ENCODE measurements around the gene TRAIP. TPM values are rescaled to one million over a fixed set of nuclear protein-coding genes. Genes with fewer than 3 reads are reported as not detected.
"Not testable (repeated sequence)": the region's sequence is repeated elsewhere in the genome, so short reads cannot be mapped to it uniquely, and the experiment has no call there.

Gene TRAIP
- total RNA-seq, 4 donors from 2014 or later, result 1.5 to 17.4 (median 4.0) TPM

DNA sequence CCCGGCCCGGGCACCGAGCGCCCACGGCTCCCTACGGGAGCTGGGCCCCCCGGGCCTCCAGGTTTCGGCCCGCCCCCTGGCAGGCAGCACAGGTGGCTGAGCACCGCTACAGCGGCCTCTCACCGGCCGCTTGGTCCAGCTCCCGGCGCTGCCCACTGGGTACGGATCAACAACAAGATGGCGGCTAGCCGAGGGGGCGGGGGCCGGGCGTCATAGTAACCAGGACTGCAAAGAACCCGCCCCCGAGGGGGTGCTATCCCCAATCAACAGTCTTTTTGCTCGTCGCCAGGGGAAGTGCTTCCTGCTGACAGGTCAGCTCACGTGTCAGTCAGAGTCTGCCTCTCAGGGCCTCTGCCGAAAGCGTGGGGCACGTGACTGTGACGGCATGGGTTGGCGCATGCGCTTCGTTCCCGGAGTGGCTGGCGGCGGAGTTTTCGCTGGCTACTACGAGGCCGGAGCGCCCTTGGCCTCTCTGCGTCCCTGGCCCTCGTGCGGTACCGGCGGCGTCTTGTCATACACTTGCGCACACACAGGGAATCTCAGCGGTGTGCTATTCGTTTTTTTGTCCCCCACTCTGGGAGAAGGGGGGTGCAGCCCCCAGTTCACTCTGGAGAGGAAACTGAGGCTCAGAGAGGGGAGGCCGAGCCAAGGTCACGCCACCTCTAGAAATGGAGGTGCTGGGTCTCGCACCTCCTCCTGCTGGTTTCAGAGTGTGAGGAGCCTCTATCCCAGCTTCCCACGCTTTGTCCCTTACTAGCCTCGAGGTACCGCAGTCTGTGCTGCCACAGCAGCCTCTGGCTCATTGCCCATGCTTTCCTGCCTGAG, 69.8 kb downstream of the TRAIP start, which contains the start of gene IP6K1:
Gene IP6K1 (minus strand): TSS at position 186 of the 825 bp plus-strand sequence. CDS start 38,502 bp downstream, outside the sequence.
- no peaks in the 10 kb centered on the region for H3K36me3 ChIP-seq
- H3K27me3 ChIP-seq, result no peaks in the 10 kb centered on the region
- intact Hi-C loops (cut with DNase I; ENCODE audit: low total_unique reads), result no loop called here
- H3K27ac ChIP-seq, result peak within 1 kb of the TSS; percentile 98
- no peaks in the 10 kb centered on the region for H3K9me3 ChIP-seq
- peak; percentile 75 to 88 for TF ChIP-seq POLR2A (IDR thresholded peaks at IDR 0.05)
- TF ChIP-seq, protein P1, sequence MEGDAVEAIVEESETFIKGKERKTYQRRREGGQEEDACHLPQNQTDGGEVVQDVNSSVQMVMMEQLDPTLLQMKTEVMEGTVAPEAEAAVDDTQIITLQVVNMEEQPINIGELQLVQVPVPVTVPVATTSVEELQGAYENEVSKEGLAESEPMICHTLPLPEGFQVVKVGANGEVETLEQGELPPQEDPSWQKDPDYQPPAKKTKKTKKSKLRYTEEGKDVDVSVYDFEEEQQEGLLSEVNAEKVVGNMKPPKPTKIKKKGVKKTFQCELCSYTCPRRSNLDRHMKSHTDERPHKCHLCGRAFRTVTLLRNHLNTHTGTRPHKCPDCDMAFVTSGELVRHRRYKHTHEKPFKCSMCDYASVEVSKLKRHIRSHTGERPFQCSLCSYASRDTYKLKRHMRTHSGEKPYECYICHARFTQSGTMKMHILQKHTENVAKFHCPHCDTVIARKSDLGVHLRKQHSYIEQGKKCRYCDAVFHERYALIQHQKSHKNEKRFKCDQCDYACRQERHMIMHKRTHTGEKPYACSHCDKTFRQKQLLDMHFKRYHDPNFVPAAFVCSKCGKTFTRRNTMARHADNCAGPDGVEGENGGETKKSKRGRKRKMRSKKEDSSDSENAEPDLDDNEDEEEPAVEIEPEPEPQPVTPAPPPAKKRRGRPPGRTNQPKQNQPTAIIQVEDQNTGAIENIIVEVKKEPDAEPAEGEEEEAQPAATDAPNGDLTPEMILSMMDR (IDR thresholded peaks at IDR 0.05), result peak in 1 of 4 experiments; percentile 19
- H3K4me1 ChIP-seq, result peaks cover 0 to 10% of the 10 kb centered on the region in 2 donors
- H3K4me3 ChIP-seq, result peak within 1 kb of the TSS; percentile 89 to 95
- peak; percentile 100 for DNase-seq

DNA sequence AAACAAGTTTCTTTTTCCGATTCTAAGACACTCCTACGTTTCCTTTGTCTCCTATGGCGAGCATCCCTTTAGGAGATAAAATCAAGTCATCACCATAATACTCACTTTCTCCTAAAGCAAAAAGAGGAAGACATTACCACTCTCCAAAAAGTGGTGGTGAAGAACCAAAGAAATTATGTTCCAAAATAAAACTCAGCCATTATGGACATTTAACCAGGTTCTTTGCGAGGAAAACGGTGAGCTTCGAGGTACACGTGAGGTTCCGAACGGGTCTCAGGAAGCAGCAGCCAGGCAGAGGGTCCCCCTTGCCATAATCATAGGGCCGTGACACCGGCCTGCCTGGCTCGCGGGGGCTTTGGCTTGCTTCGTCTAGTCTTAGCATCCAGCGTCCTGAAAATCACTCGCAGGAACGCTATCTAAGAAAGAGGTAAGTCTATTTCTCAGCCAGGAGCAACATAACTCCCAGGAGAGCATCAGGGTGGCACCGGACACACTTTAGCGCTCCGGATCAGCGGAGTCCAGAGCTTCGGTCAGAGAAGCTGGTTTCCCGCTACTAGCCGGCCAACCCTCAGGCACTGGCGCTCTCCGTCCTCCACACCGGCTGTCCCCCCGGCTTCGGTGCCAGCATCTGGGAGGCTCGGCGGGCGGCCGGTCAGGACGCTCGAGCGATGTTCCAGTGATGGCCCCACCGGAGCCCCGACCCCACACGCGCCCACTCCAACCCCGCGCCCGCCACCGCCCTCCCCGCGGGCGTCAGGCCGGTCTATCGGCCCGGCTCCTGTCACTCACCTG, 70.6 kb downstream of the TRAIP start:
- no peaks in the 10 kb centered on the region for H3K27me3 ChIP-seq
- peak in 1 of 2 donors; percentile 35 for DNase-seq
- intact Hi-C loops (cut with DNase I; ENCODE audit: low total_unique reads), result no loop called here
- no peaks in the 10 kb centered on the region for H3K9me3 ChIP-seq
- TF ChIP-seq, protein P1 (IDR thresholded peaks at IDR 0.05), result no peak
- no peak for TF ChIP-seq POLR2A (IDR thresholded peaks at IDR 0.05)
- H3K36me3 ChIP-seq, result no peaks in the 10 kb centered on the region
- peak overlapping the region; percentile 89 to 95 for H3K4me3 ChIP-seq
- peak overlapping the region; percentile 98 for H3K27ac ChIP-seq
- peaks cover 0 to 10% of the 10 kb centered on the region in 2 donors for H3K4me1 ChIP-seq

DNA sequence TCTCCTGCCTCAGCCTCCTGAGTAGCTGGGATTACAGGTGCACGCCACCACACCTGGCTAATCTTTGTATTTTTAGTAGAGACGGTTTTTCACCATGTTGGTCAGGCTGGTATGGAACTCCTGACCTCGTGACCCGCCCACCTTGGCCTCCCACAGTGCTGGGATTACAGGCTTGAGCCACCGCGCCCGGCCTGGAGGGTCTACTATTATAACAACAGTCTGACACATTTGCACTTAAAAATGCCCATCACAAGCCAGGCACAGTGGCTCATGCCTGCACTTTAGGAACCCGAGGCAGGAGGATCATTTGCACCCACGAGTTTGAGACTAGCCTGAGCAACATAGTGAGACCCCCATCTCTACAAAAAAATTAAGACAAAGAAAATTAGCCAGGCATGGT, 74.1 kb downstream of the TRAIP start:
- H3K9me3 ChIP-seq; H3K36me3 ChIP-seq; DNase-seq; H3K27me3 ChIP-seq; H3K27ac ChIP-seq; H3K4me3 ChIP-seq; intact Hi-C loops (cut with DNase I; ENCODE audit: low total_unique reads): not testable (repeated sequence)
- H3K4me1 ChIP-seq, result peaks cover 0 to 14% of the 10 kb centered on the region in 2 donors

DNA sequence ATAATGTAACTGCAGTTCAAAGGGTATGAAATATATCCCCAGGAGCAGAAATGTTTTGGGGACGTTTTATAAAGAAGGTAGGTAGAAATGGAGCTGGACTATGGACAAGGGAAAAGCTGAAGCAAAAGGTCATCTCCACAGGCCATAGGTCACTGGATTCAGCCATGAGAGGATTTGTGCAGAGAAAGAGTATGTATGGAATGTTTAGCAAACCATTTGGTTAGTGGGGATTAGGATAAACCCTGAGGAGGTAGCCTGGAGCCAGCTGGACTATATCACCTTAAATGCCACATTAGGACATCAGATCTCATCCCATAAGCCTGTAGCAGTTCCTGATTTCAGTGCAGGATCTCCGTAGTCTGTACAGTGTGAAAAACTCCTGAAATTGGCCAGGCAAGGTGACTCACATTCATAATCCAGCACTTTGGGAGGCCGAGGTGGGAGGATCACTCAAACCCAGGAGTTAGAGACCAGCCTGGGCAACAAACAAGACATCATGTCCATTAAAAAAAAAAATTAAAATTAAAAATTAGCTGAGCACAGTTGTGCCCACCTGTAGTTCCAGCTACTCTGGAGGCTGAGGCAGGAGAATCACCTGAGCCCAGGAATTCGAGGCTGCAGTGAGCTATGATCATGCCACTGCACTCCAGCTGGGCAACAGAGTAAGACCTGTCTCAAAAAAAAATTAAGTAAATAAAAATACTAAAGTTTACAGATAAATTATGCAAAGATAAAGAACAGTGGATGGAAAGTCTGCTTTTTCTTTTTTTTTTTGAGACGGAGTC, 74.8 kb downstream of the TRAIP start:
- H3K4me3 ChIP-seq, result no peak overlapping the region
- H3K9me3 ChIP-seq, result no peaks in the 10 kb centered on the region
- TF ChIP-seq, protein P1 (IDR thresholded peaks at IDR 0.05), result no peak
- TF ChIP-seq POLR2A (IDR thresholded peaks at IDR 0.05), result no peak
- no peaks in the 10 kb centered on the region for H3K27me3 ChIP-seq
- peaks cover 0 to 14% of the 10 kb centered on the region in 2 donors for H3K4me1 ChIP-seq
- DNase-seq, result no peak
- no peaks in the 10 kb centered on the region for H3K36me3 ChIP-seq
- no peak overlapping the region for H3K27ac ChIP-seq
- intact Hi-C loops (cut with DNase I; ENCODE audit: low total_unique reads), result no loop called here

DNA sequence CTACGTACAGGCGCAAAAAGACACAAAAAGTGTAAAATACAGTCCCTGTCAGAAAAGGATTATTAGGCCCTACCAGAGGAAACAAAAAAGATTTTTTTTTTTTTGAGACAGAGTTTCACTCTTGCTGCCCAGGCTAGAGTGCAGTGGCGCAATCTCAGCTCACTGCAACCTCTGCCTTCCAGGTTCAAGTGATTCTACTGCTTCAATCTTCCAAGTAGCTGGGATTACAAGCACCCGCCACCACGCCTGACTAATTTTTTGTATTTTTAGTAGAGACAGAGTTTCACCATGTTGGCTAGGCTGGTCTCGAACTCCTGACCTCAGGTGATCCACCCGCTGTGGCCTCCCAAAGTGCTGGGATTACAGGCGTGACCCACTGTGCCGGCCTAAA, 75.4 kb downstream of the TRAIP start:
- H3K9me3 ChIP-seq; H3K27ac ChIP-seq; H3K4me3 ChIP-seq; H3K27me3 ChIP-seq; H3K36me3 ChIP-seq; DNase-seq; intact Hi-C loops (cut with DNase I; ENCODE audit: low total_unique reads): not testable (repeated sequence)
- peaks cover 0 to 14% of the 10 kb centered on the region in 2 donors for H3K4me1 ChIP-seq
